ENCODE results near the gene ZNF555. TPM values are rescaled to one million over a fixed set of nuclear protein-coding genes. Genes with fewer than 3 reads are reported as not detected.

The ZNF555 gene
- total and polyA plus RNA-seq, 2 donors (not counting 1 experiment from before 2014, with no cell fraction given), result 5.0 to 5.9 TPM

- H3K9ac ChIP-seq (ENCODE audit: insufficient read depth, low read length), result no peak overlapping the region
- H4K20me1 ChIP-seq (ENCODE audit: control insufficient read depth, extremely low read depth, insufficient read depth, low read length), result no peaks in the 10 kb centered on the region
- no peak overlapping the region for H3K4me3 ChIP-seq (replicated peaks in 1 of 4; ENCODE audit: control extremely low read depth in 1 of 4, insufficient read depth in 1 of 4, low read depth in 3 of 4, low read length in 4 of 4)
- peaks cover 12% of the 10 kb centered on the region for H3K9me3 ChIP-seq (ENCODE audit: control insufficient read depth, insufficient read depth, low read depth, low read length)
- no peaks in the 10 kb centered on the region for H3K27me3 ChIP-seq (ENCODE audit: control insufficient read depth, insufficient read depth, low read length)
- no peak overlapping the region for H3K27ac ChIP-seq (ENCODE audit: insufficient read depth, low read length)
- no peak for TF ChIP-seq EZH2 (IDR thresholded peaks at IDR 0.05; ENCODE audit: low read length, missing control alignments)
- TF ChIP-seq CTCF (conservative IDR thresholded peaks at IDR 0.05 in 1 of 2, IDR thresholded peaks at IDR 0.05 in 1 of 2; ENCODE audit: low read depth in 1 of 2, low read length in 2 of 2), result no peak
- DNase-seq (ENCODE audit: low read depth in 2 of 2), result no peak
- H2AFZ ChIP-seq (ENCODE audit: low read length), result no peak overlapping the region
- H3K36me3 ChIP-seq (ENCODE audit: control insufficient read depth, insufficient read depth, low read length), result peaks cover 4% of the 10 kb centered on the region
- no peaks in the 10 kb centered on the region for H3K79me2 ChIP-seq (ENCODE audit: control insufficient read depth, insufficient read depth, low read length)
- H3K4me2 ChIP-seq (ENCODE audit: extremely low read depth, insufficient read depth, low read length), result no peak overlapping the region
- H3K4me1 ChIP-seq (ENCODE audit: control insufficient read depth, extremely low read depth, insufficient read depth, low read length), result no peaks in the 10 kb centered on the region
Measured at GRCh38 chr19:2856457-2857050, 15.3 kb downstream of the ZNF555 start.

GRCh38 chr19:2858864-2859263 lies 17.6 kb downstream of the ZNF555 start:
- H4K20me1 ChIP-seq (ENCODE audit: control insufficient read depth, extremely low read depth, insufficient read depth, low read length), result no peaks in the 10 kb centered on the region
- H3K79me2 ChIP-seq (ENCODE audit: control insufficient read depth, insufficient read depth, low read length), result no peaks in the 10 kb centered on the region
- no peak for TF ChIP-seq CTCF (conservative IDR thresholded peaks at IDR 0.05 in 1 of 2, IDR thresholded peaks at IDR 0.05 in 1 of 2; ENCODE audit: low read depth in 1 of 2, low read length in 2 of 2)
- no peak for TF ChIP-seq EZH2 (IDR thresholded peaks at IDR 0.05; ENCODE audit: low read length, missing control alignments)
- H3K27me3 ChIP-seq (ENCODE audit: control insufficient read depth, insufficient read depth, low read length), result no peaks in the 10 kb centered on the region
- H3K9ac ChIP-seq (ENCODE audit: insufficient read depth, low read length), result no peak overlapping the region
- no peak for DNase-seq (ENCODE audit: low read depth in 2 of 2)
- H2AFZ ChIP-seq (ENCODE audit: low read length), result no peak overlapping the region
- peaks cover 3% of the 10 kb centered on the region for H3K9me3 ChIP-seq (ENCODE audit: control insufficient read depth, insufficient read depth, low read depth, low read length)
- no peak overlapping the region for H3K4me2 ChIP-seq (ENCODE audit: extremely low read depth, insufficient read depth, low read length)
- H3K36me3 ChIP-seq (ENCODE audit: control insufficient read depth, insufficient read depth, low read length), result no peaks in the 10 kb centered on the region
- no peak overlapping the region for H3K27ac ChIP-seq (ENCODE audit: insufficient read depth, low read length)
- H3K4me3 ChIP-seq (replicated peaks in 1 of 4; ENCODE audit: control extremely low read depth in 1 of 4, insufficient read depth in 1 of 4, low read depth in 3 of 4, low read length in 4 of 4), result no peak overlapping the region
- H3K4me1 ChIP-seq (ENCODE audit: control insufficient read depth, extremely low read depth, insufficient read depth, low read length), result no peaks in the 10 kb centered on the region

- no peak for DNase-seq (ENCODE audit: low read depth in 2 of 2)
- H3K79me2 ChIP-seq (ENCODE audit: control insufficient read depth, insufficient read depth, low read length), result no peaks in the 10 kb centered on the region
- no peak overlapping the region for H3K9ac ChIP-seq (ENCODE audit: insufficient read depth, low read length)
- TF ChIP-seq CTCF (conservative IDR thresholded peaks at IDR 0.05 in 1 of 2, IDR thresholded peaks at IDR 0.05 in 1 of 2; ENCODE audit: low read depth in 1 of 2, low read length in 2 of 2) (no peak), EZH2 (IDR thresholded peaks at IDR 0.05; ENCODE audit: low read length, missing control alignments) (no peak)
- H4K20me1 ChIP-seq (ENCODE audit: control insufficient read depth, extremely low read depth, insufficient read depth, low read length), result no peaks in the 10 kb centered on the region
- no peaks in the 10 kb centered on the region for H3K9me3 ChIP-seq (ENCODE audit: control insufficient read depth, insufficient read depth, low read depth, low read length)
- H3K27me3 ChIP-seq (ENCODE audit: control insufficient read depth, insufficient read depth, low read length), result no peaks in the 10 kb centered on the region
- H2AFZ ChIP-seq (ENCODE audit: low read length), result no peak overlapping the region
- H3K36me3 ChIP-seq (ENCODE audit: control insufficient read depth, insufficient read depth, low read length), result no peaks in the 10 kb centered on the region
- no peak overlapping the region for H3K4me2 ChIP-seq (ENCODE audit: extremely low read depth, insufficient read depth, low read length)
- no peak overlapping the region for H3K4me3 ChIP-seq (replicated peaks in 1 of 4; ENCODE audit: control extremely low read depth in 1 of 4, insufficient read depth in 1 of 4, low read depth in 3 of 4, low read length in 4 of 4)
- H3K4me1 ChIP-seq (ENCODE audit: control insufficient read depth, extremely low read depth, insufficient read depth, low read length), result no peaks in the 10 kb centered on the region
- no peak overlapping the region for H3K27ac ChIP-seq (ENCODE audit: insufficient read depth, low read length)
Measured at GRCh38 chr19:2863816-2864215, 22.5 kb downstream of the ZNF555 start.

All from fibroblast of lung (primary cell).